ENCODE measurements around the gene PRLHR. TPM values are rescaled to one million over a fixed set of nuclear protein-coding genes. Genes with fewer than 3 reads are reported as not detected.

The PRLHR gene
- total RNA-seq = 1 to 10 TPM in 3 of 4 donors, under 1 TPM in 1; 0.78 to 3.0 (median 2.0) TPM

DNA sequence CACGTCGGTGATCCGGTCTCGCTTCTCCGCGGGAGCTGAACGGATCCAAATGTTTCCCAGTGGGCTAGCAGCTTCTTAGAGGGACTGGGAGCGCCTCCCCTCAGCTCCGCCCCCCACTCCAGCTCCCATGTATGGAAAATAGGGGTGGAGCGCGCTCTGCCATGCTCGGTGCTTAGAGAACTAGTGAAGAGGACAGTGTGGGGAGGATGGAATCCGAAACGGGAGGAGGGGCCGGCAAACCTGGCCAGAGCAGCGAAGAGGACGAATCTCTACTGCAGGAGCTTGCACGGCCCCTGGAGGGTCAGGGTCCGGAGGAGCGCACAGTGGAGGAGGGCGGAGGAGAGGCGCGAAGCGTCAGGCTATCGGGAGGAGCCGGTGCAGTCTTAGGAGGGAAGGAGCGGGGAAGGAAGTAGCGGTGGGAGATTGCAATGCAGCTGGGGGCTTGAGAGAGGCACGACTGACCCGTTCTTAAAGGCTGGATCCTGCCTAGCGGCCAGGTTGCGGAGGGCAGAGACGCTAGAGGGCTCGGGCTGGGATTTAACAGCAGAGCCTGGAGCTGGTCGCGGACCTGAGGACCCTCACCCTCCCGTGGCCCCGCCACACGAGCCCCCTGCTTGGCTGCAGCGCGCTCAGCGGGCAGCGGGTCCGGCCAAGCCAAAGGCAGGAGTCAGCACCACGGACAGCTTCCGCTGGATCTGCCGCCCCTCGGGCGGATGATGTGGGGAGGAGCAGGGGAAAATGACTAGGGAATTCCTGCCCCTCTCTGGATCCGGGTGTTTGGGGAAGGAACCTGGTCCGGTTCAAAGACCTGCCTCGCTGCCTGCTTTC is at the start of gene PRLHR:
Gene PRLHR (minus strand): TSS at position 51 of the 828 bp plus-strand sequence. CDS start 404 bp downstream, outside the sequence.
- TF ChIP-seq POLR2AphosphoS5 (IDR thresholded peaks at IDR 0.05) (no peak), POLR2A (IDR thresholded peaks at IDR 0.05; ENCODE audit: low read depth) (no peak), EP300 (IDR thresholded peaks at IDR 0.05) (no peak)
- TF ChIP-seq, protein P1, sequence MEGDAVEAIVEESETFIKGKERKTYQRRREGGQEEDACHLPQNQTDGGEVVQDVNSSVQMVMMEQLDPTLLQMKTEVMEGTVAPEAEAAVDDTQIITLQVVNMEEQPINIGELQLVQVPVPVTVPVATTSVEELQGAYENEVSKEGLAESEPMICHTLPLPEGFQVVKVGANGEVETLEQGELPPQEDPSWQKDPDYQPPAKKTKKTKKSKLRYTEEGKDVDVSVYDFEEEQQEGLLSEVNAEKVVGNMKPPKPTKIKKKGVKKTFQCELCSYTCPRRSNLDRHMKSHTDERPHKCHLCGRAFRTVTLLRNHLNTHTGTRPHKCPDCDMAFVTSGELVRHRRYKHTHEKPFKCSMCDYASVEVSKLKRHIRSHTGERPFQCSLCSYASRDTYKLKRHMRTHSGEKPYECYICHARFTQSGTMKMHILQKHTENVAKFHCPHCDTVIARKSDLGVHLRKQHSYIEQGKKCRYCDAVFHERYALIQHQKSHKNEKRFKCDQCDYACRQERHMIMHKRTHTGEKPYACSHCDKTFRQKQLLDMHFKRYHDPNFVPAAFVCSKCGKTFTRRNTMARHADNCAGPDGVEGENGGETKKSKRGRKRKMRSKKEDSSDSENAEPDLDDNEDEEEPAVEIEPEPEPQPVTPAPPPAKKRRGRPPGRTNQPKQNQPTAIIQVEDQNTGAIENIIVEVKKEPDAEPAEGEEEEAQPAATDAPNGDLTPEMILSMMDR (IDR thresholded peaks at IDR 0.05) = no peak

DNA sequence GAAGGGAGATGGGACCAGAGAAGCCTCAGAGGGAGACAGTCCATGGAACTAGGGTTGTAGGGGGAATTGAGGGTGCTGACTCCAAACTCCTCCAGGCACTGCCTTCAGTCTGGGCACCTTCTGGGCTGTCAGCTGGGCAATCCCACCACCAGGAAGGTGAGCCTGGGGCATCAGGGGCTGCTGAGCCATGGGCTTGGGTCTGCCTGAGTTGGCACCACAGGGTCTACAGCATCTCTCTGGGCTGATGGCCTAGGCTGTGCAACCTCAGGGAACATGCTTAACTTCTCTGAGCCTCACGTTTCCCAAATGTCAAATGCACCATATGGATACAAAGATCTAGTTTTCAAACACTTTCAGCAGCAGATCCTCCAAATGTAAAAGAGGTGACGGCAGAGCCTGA is 46.8 kb upstream of the PRLHR start:
- intact Hi-C loops (cut with DNase I) = no loop called here
- H3K4me1 ChIP-seq = no peaks in the 10 kb centered on the region
- H3K27ac ChIP-seq (replicated peaks in 1 of 4) = no peak overlapping the region
- H3K9me3 ChIP-seq = no peaks in the 10 kb centered on the region
- TF ChIP-seq POLR2AphosphoS5 (IDR thresholded peaks at IDR 0.05) (no peak), POLR2A (IDR thresholded peaks at IDR 0.05; ENCODE audit: low read depth) (no peak), EP300 (IDR thresholded peaks at IDR 0.05) (no peak)
- TF ChIP-seq, protein P1 (IDR thresholded peaks at IDR 0.05) = no peak
- DNase-seq (ENCODE audit: extremely low spot score) = no peak
- H3K36me3 ChIP-seq = no peaks in the 10 kb centered on the region
- WGBS = 83% methylated on average over 2 of the region's 2 CpGs
- no peaks in the 10 kb centered on the region for H3K27me3 ChIP-seq
- no peak overlapping the region for H3K4me3 ChIP-seq

More for the DNA sequence above, at the start of gene PRLHR:
- WGBS = 5% methylated on average over 32 of the region's 52 CpGs
- no peak within 1 kb of the TSS for H3K4me3 ChIP-seq
- intact Hi-C loops (cut with DNase I) = no loop called here
- no peak within 1 kb of the TSS for H3K27ac ChIP-seq (replicated peaks in 1 of 4)
- H3K4me1 ChIP-seq = peaks cover 0 to 25% (median 10%) of the 10 kb centered on the region in 4 donors
- no peaks in the 10 kb centered on the region for H3K36me3 ChIP-seq
- H3K27me3 ChIP-seq = peaks cover 10 to 83% (median 41%) of the 10 kb centered on the region in 4 donors
- no peak for DNase-seq (ENCODE audit: extremely low spot score)
- peaks cover 0 to 8% (median 0%) of the 10 kb centered on the region in 4 donors for H3K9me3 ChIP-seq

DNA sequence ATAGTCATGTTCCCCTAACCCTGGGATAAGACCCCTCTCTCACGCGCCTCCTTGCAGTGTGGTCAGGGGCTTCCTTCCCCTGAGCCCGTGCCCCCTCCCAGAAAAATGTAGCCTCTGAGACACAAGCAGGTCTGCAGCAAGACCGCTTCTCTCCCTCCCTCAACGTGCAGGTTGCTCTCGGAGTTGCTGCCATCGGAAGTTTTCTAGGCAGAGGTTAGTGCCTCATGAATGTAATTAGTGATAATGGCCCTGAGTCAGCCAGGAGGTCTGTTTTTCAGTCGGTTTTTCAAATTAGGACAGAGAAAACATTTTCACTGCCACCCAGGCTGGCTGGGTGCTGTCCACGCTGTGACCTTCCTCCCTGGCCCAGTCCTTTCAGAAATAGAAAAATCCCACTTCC is 43.2 kb upstream of the PRLHR start:
- WGBS = 71% methylated on average over 9 of the region's 9 CpGs
- no peaks in the 10 kb centered on the region for H3K27me3 ChIP-seq
- intact Hi-C loops (cut with DNase I) = no loop called here

DNA sequence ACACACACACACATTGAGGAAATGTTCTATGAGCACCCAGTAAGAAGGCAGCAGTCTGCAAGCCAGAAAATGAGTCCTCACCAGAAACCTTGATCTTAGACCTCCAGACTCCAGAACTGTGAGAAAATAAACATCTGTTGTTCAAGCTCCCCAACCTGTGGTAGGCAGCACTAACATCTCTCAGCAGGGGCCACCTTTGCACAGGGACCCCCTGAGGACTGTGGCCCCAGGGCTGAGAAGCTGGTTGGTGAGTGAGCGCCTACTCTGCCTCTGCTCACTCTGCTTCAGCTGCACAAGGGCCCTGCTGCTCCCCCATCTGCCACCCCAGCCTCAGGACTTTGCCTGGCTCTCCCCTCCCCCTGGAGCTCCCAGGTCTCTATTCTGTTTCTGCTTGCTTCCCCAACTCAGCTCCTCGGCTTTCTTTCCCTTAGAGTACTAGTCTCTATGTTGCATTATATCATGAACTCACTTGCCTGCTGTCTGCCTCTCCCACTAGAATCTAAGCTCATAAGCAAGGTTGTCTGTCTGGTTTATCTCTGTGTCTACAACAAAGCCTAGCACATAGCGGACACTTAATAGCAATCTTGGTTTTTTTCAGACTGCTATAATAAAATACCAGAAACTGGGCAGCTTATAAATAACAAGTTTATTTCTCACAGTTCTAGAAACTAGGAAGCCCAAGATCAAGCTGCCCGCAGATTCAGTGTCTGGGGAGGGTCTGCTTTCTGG is 40.4 kb upstream of the PRLHR start:
- peaks cover 0 to 5% (median 0%) of the 10 kb centered on the region in 4 donors for H3K9me3 ChIP-seq
- no peaks in the 10 kb centered on the region for H3K27me3 ChIP-seq
- H3K36me3 ChIP-seq = no peaks in the 10 kb centered on the region
- H3K4me3 ChIP-seq = no peak overlapping the region
- intact Hi-C loops (cut with DNase I) = no loop called here
- no peak overlapping the region for H3K27ac ChIP-seq (replicated peaks in 1 of 4)
- no peak for DNase-seq (ENCODE audit: extremely low spot score)
- 85% methylated on average over 4 of the region's 4 CpGs for WGBS
- no peak for TF ChIP-seq POLR2A (IDR thresholded peaks at IDR 0.05; ENCODE audit: low read depth)
- no peak for TF ChIP-seq POLR2AphosphoS5 (IDR thresholded peaks at IDR 0.05)
- TF ChIP-seq, protein P1 (IDR thresholded peaks at IDR 0.05) = no peak
- no peak for TF ChIP-seq EP300 (IDR thresholded peaks at IDR 0.05)
- no peaks in the 10 kb centered on the region for H3K4me1 ChIP-seq

More for the DNA sequence above, 43.2 kb upstream of the PRLHR start:
- H3K4me1 ChIP-seq = no peaks in the 10 kb centered on the region
- TF ChIP-seq, protein P1 (IDR thresholded peaks at IDR 0.05) = no peak
- TF ChIP-seq POLR2AphosphoS5 (IDR thresholded peaks at IDR 0.05) (no peak), EP300 (IDR thresholded peaks at IDR 0.05) (no peak), POLR2A (IDR thresholded peaks at IDR 0.05; ENCODE audit: low read depth) (no peak)
- H3K27ac ChIP-seq (replicated peaks in 1 of 4) = no peak overlapping the region
- H3K9me3 ChIP-seq = peaks cover 0 to 5% (median 0%) of the 10 kb centered on the region in 4 donors
- H3K4me3 ChIP-seq = no peak overlapping the region
- H3K36me3 ChIP-seq = no peaks in the 10 kb centered on the region
- DNase-seq (ENCODE audit: extremely low spot score) = no peak

Measured in esophagus muscularis mucosa (tissue), 4 donors.